Kidney epithelial cell (primary cell): ENCODE measurements around the gene RNF103. TPM values are rescaled to one million over a fixed set of nuclear protein-coding genes. Genes with fewer than 3 reads are reported as not detected.

Source experiments
- DNase-seq: peaks from one replicate; pipeline ENCODE4 v3.0.0-alpha.2; 2010; ENCODE audit warnings: low read depth
- H3K27me3 ChIP-seq: 2 replicates; pipeline ENCODE4 v1.6.0; 2011; ENCODE audit warnings: low read length; ENCODE audit not compliant: control insufficient read depth, insufficient read depth
- H3K36me3 ChIP-seq: 2 replicates; pipeline ENCODE4 v1.5.1; 2011; ENCODE audit warnings: low read length; ENCODE audit not compliant: control insufficient read depth, insufficient read depth
- H3K4me3 ChIP-seq: 2 replicates; pipeline ENCODE4 v1.5.1; 2011; ENCODE audit warnings: low read depth, mild to moderate bottlenecking, control low read depth, low read length
- CTCF ChIP-seq: IDR thresholded peaks from 2 replicates; pipeline ENCODE4 v1.5.1; 2011; ENCODE audit warnings: mild to moderate bottlenecking, moderate library complexity, low read length, control low read depth, inconsistent platforms; ENCODE audit not compliant: insufficient read depth, poor library complexity, severe bottlenecking
- total RNA-seq: library from RNA; depleted of rRNA; stranded (reverse); fragments of >200 nt; gene quantifications from 2 replicates; pipeline ENCODE4 v1.2.3, GENCODE V29; 2015

The RNF103 gene
- total RNA-seq, 1 donor from 2014 or later: 20.6 TPM

GRCh38 chr2:86613515-86613914, 10.2 kb downstream of the RNF103 start:
- DNase-seq: no peak
- TF ChIP-seq CTCF: no peak
- H3K36me3 ChIP-seq: peaks cover 3% of the 10 kb centered on the region
- no peak overlapping the region for H3K4me3 ChIP-seq
- H3K27me3 ChIP-seq: no peaks in the 10 kb centered on the region

GRCh38 chr2:86610871-86611270, 12.8 kb downstream of the RNF103 start:
- no peak overlapping the region for H3K4me3 ChIP-seq
- no peaks in the 10 kb centered on the region for H3K27me3 ChIP-seq
- TF ChIP-seq CTCF: no peak
- peaks cover 3% of the 10 kb centered on the region for H3K36me3 ChIP-seq
- DNase-seq: no peak

- H3K4me3 ChIP-seq: no peak overlapping the region
- peaks cover 2% of the 10 kb centered on the region for H3K36me3 ChIP-seq
- TF ChIP-seq CTCF: no peak
- H3K27me3 ChIP-seq: no peaks in the 10 kb centered on the region
- DNase-seq: no peak
Observed at GRCh38 chr2:86608832-86609410, 14.7 kb downstream of the RNF103 start.

GRCh38 chr2:86603905-86604304, 19.8 kb downstream of the RNF103 start:
- H3K4me3 ChIP-seq: no peak overlapping the region
- TF ChIP-seq CTCF: no peak
- no peaks in the 10 kb centered on the region for H3K36me3 ChIP-seq
- H3K27me3 ChIP-seq: no peaks in the 10 kb centered on the region
- no peak for DNase-seq

GRCh38 chr2:86598966-86599365, 24.7 kb downstream of the RNF103 start:
- Histone ChIP-seq H3K36me3 (no peaks in the 10 kb centered on the region), H3K4me3 (no peak overlapping the region), H3K27me3 (no peaks in the 10 kb centered on the region)
- DNase-seq: no peak
- TF ChIP-seq CTCF: no peak

GRCh38 chr2:86596118-86596517, 27.5 kb downstream of the RNF103 start:
- Histone ChIP-seq H3K27me3 (no peaks in the 10 kb centered on the region), H3K36me3 (no peaks in the 10 kb centered on the region), H3K4me3 (no peak overlapping the region)
- no peak for DNase-seq
- TF ChIP-seq CTCF: no peak
